Hepatocyte (in vitro differentiated cells): ENCODE data around the gene RAN. TPM values are rescaled to one million over a fixed set of nuclear protein-coding genes. Genes with fewer than 3 reads are reported as not detected.
"Not testable (repeated sequence)": the region's sequence is repeated elsewhere in the genome, so short reads cannot be mapped to it uniquely, and the experiment has no call there.

Experiments used
- DNase-seq: peaks from one replicate; pipeline ENCODE4 v3.0.0-alpha.2; 2016; ENCODE audit warnings: low spot score
- H2AFZ ChIP-seq: fragments of 200-600 bp; sonication (generic); 2 replicates; pipeline ENCODE4 v1.6.0; 2016; ENCODE audit warnings: antibody characterized with exemption, mild to moderate bottlenecking
- H3K27ac ChIP-seq: fragments of 200-600 bp; sonication (generic); 2 replicates; pipeline ENCODE4 v1.5.1; 2016; ENCODE audit warnings: mild to moderate bottlenecking
- H3K27me3 ChIP-seq: fragments of 200-600 bp; sonication (generic); 2 replicates; pipeline ENCODE4 v1.6.1; 2016
- H3K36me3 ChIP-seq: fragments of 200-600 bp; sonication (generic); replicated peaks from 2 replicates; pipeline ENCODE4 v1.5.1; 2016; ENCODE audit warnings: low read depth; ENCODE audit not compliant: insufficient read depth
- H3K4me1 ChIP-seq: fragments of 200-600 bp; sonication (generic); 2 replicates; pipeline ENCODE4 v1.5.1; 2016; ENCODE audit warnings: mild to moderate bottlenecking, moderate library complexity; ENCODE audit not compliant: insufficient read depth
- H3K4me2 ChIP-seq: fragments of 200-600 bp; sonication (generic); 2 replicates; pipeline ENCODE4 v1.6.0; 2016
- H3K4me3 ChIP-seq: fragments of 200-600 bp; sonication (generic); 2 replicates; pipeline ENCODE4 v1.5.1; 2016; ENCODE audit warnings: mild to moderate bottlenecking
- H3K79me2 ChIP-seq: fragments of 200-600 bp; sonication (generic); 2 replicates; pipeline ENCODE4 v1.6.0; 2017; ENCODE audit warnings: mild to moderate bottlenecking
- H3K9me2 ChIP-seq: fragments of 200-600 bp; sonication (generic); replicated peaks from 2 replicates; pipeline ENCODE4 v1.6.0; 2017; ENCODE audit warnings: mild to moderate bottlenecking; ENCODE audit not compliant: insufficient read depth
- H3K9me3 ChIP-seq: fragments of 200-600 bp; sonication (generic); 2 replicates; pipeline ENCODE4 v1.5.1; 2016; ENCODE audit warnings: low read depth, mild to moderate bottlenecking
- H4K20me1 ChIP-seq: fragments of 200-600 bp; sonication (generic); 2 replicates; pipeline ENCODE4 v1.6.0; 2016; ENCODE audit warnings: mild to moderate bottlenecking; ENCODE audit not compliant: insufficient read depth, poor library complexity, severe bottlenecking
- CTCF ChIP-seq: fragments of 200-600 bp; sonication (generic); IDR thresholded peaks from 2 replicates; pipeline ENCODE4 v1.5.1; 2016; ENCODE audit warnings: antibody characterized with exemption, mild to moderate bottlenecking; ENCODE audit not compliant: poor library complexity
- EZH2 ChIP-seq: fragments of 200-600 bp; sonication (generic); IDR thresholded peaks from 2 replicates; pipeline ENCODE4 v1.6.1; 2016; ENCODE audit warnings: antibody characterized with exemption, mild to moderate bottlenecking, borderline replicate concordance
- EZH2phosphoT487 ChIP-seq: fragments of 200-600 bp; sonication (generic); IDR thresholded peaks from one replicate; pipeline ENCODE4 v1.6.1; 2018; ENCODE audit warnings: antibody characterized with exemption, mild to moderate bottlenecking, low read depth, moderate library complexity; ENCODE audit not compliant: unreplicated experiment, severe bottlenecking
- WGBS: methylation state at CpG from one replicate; pipeline ENCODE4 v1.1.6; 2016; ENCODE audit warnings: low lambda C conversion rate; ENCODE audit errors: missing lambda C conversion rate; 5-methylcytosine and 5-hydroxymethylcytosine counted together
- polyA plus RNA-seq: library from polyadenylated mRNA; unstranded; fragments of >200 nt; fragmentation: Nextera tagmentation; extraction: Ambion mirVana; gene quantifications from 2 replicates; pipeline ENCODE4 v1.2.1, GENCODE V29; 2016
- total RNA-seq: library from RNA; depleted of rRNA; stranded (reverse); fragments of >200 nt; gene quantifications from 2 replicates; pipeline ENCODE4 v1.2.3, GENCODE V29; 2014

RAN gene
- total and polyA plus RNA-seq, 2 experiments from 2014 or later, result 300 to 673 TPM

DNA sequence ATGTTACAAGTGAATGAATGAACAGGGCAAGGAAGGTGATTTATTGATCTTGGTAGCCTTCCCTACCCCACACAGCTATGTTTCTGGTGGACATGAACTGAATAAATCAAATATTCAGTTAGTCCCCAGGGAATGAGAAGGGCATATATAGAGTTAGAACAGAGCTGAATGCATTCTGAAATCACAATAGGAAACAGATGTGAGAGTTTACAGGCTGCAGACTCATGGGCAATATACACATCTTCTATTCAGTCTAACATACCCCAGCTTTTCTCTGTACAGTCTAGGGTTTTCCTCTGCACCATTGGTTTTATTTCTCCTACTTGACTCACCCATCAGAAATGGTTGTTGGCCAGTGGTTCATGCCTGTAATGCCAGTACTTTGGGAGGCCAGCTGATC lies 25.5 kb upstream of the RAN start:
- no peaks in the 10 kb centered on the region for H3K36me3 ChIP-seq
- no peak overlapping the region for H3K4me2 ChIP-seq
- H3K9me2 ChIP-seq, result no peaks in the 10 kb centered on the region
- H3K79me2 ChIP-seq, result no peaks in the 10 kb centered on the region
- no peak overlapping the region for H3K4me3 ChIP-seq
- no peak for DNase-seq
- H4K20me1 ChIP-seq, result no peaks in the 10 kb centered on the region
- H3K27ac ChIP-seq, result no peak overlapping the region
- TF ChIP-seq EZH2phosphoT487 (no peak), CTCF (no peak), EZH2 (no peak)
- H2AFZ ChIP-seq, result no peak overlapping the region
- no peaks in the 10 kb centered on the region for H3K27me3 ChIP-seq
- H3K9me3 ChIP-seq, result no peaks in the 10 kb centered on the region
- H3K4me1 ChIP-seq, result no peaks in the 10 kb centered on the region

DNA sequence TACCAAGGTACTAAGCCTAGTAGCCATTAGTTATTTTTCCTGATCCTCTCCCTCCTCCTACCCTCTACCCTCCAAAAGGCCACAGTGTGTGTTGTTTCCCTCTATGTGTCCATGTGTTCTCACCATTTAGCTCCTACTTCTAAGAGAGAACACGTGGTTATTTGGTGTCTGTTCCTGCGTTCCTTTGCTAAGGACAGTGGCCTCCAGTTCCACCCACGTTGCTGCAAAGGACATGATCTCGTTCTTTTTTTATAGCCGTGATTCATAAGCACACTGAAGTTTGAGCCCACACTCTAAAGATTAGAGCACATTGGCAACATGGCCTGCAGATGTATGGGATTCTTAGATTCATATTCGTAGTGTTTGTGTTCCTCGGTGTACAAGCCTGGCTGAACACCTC lies 24.8 kb upstream of the RAN start:
- peak; percentile 39 for DNase-seq
- Histone ChIP-seq H3K9me2 (no peaks in the 10 kb centered on the region), H3K36me3 (no peaks in the 10 kb centered on the region), H3K79me2 (no peaks in the 10 kb centered on the region), H3K4me2 (no peak overlapping the region), H3K4me1 (no peaks in the 10 kb centered on the region), H2AFZ (no peak overlapping the region), H3K27me3 (no peaks in the 10 kb centered on the region), H3K4me3 (no peak overlapping the region), H4K20me1 (no peaks in the 10 kb centered on the region), H3K27ac (peak overlapping the region; percentile 32), H3K9me3 (no peaks in the 10 kb centered on the region)
- WGBS, result 52% methylated on average over 7 of the region's 7 CpGs
- no peak for TF ChIP-seq EZH2phosphoT487

DNA sequence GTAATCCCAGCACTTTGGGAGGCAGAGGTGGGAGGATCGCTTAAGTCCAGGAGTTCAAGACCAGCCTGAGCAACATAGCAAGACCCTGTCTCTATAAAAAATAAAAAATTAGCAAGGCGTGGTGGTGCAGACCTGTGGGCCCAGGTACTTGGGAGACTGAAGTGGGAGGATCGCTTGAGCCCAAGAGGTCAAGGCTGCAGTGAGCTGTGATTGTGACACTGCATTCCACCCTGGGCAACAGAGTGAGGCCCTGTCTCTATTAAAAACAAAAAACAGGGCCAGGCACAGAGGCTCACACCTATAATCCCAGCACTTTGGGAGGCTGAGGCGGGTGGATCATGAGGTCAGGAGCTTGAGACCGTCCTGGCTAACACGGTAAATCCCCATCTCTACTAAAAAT lies 23.8 kb upstream of the RAN start:
- H3K4me2 ChIP-seq, H3K79me2 ChIP-seq, H3K9me3 ChIP-seq, H3K4me3 ChIP-seq, H3K9me2 ChIP-seq, H2AFZ ChIP-seq, DNase-seq, H3K4me1 ChIP-seq, H3K27me3 ChIP-seq, H3K36me3 ChIP-seq, H4K20me1 ChIP-seq: not testable (repeated sequence)
- WGBS, result 98% methylated on average over 6 of the region's 6 CpGs
- H3K27ac ChIP-seq, result peak overlapping the region; percentile 29

DNA sequence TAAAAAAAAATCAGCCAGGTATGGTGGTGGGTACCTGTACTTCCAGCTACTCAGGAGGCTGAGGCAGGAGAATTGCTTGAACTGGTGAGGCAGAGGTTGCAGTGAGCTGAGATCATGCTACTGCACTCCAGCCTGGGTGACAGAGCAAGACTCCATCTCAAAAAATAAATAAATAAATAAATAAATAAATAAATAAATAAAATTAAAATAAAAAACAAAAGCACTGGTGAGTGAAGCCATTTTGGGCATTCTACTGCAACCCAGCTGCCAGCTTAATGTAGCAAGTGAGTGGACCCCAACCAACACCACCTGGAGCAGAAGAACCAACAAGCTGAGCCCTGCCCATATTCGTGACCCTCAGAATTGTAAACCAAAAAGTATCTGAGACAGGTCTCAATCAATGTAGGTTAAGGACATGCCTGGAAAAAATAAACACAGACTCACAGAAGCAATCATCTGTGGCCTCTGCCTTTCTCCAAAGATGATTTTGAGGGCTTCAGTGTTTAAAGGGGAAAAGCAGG lies 23.0 kb upstream of the RAN start:
- 96% methylated on average over 1 of the region's 1 CpG for WGBS
- not testable (repeated sequence) for H3K4me3 ChIP-seq, H3K4me1 ChIP-seq, H3K4me2 ChIP-seq, H3K9me3 ChIP-seq, H3K36me3 ChIP-seq, H3K79me2 ChIP-seq, H2AFZ ChIP-seq, DNase-seq, H3K9me2 ChIP-seq, H3K27me3 ChIP-seq, H4K20me1 ChIP-seq
- H3K27ac ChIP-seq, result peak overlapping the region; percentile 81

DNA sequence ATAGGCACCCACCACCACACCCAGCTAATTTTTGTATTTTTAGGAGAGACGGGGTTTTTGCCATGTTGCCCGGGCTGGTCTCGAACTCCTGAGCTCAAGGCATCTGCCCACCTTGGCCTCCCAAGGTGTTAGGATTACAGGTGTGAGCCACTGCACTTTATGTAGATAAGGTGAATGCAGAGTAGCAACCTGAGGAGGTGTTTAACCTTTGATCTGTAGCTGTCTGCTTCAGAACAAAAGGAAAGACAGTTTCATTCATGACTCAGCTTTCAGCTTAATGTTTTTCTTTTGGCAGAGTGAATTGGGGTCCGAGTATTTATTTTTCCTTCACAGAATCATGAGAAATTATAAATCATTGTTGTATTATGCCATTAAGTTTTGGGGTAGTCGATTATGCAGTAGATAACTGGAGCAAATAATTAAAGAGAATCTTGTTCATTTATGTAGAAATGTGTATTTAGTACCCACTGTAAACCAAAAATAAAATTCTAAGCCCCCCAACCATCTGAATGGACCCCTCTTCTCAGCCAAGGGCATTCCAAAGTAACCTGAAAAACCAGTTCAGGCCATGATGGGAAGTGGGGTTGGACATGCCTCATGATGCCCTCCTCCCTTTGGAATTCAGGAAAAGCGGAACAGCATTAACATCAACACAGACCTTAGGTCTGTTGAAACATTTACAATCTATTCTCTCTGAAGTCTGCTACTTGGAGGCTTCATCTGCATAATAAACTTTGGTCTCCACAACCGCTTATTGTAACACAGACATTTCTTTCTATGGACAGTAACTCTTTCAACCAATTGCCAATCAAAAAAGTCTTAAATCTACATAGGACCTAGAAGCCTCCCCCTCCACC lies 22.1 kb upstream of the RAN start:
- WGBS, result 39% methylated on average over 7 of the region's 7 CpGs
- DNase-seq, result peak; percentile 70

More for the DNA sequence above, 22.1 kb upstream of the RAN start:
- Histone ChIP-seq H3K79me2 (no peaks in the 10 kb centered on the region), H3K9me3 (no peaks in the 10 kb centered on the region), H3K4me3 (no peak overlapping the region), H3K4me1 (no peaks in the 10 kb centered on the region), H4K20me1 (no peaks in the 10 kb centered on the region), H3K36me3 (no peaks in the 10 kb centered on the region), H3K27me3 (no peaks in the 10 kb centered on the region), H3K27ac (peak overlapping the region; percentile 81), H2AFZ (no peak overlapping the region), H3K4me2 (peak overlapping the region; percentile 38), H3K9me2 (no peaks in the 10 kb centered on the region)
- no peak for TF ChIP-seq EZH2
- TF ChIP-seq CTCF, result no peak
- no peak for TF ChIP-seq EZH2phosphoT487
